Stimulated activated naive B cell treated with anti-CD40 and anti-IgM and Interleukin-4, amounts not matched to agents 10 μg/mL and 1 μg/mL and 100 μg/mL, for 72 hours (primary cell): ENCODE data around the gene MVD.
A peak's percentile ranks its signal among the peaks of the same experiment; 100 is the strongest.

Experiments
- ATAC-seq, 2 donors: fragments of 150-1000 bp; cut with Tn5 transposase; replicated peaks; 2 replicates each; pipeline ENCODE4 v1.10.0; 2021; ENCODE audit warnings: moderate library complexity in 1 of 2
- DNase-seq: peaks from one replicate; pipeline ENCODE4 v3.0.0; 2021
- H3K27ac Mint-ChIP-seq: one replicate; pipeline ENCODE4 v1.8.0; 2022; ENCODE audit warnings: mild to moderate bottlenecking, mixed read lengths
- H3K27me3 Mint-ChIP-seq, 2 donors: one replicate each; pipeline ENCODE4 v1.8.0; 2022; ENCODE audit warnings: mixed read lengths in 2 of 2
- H3K36me3 Mint-ChIP-seq, 2 donors: one replicate each; pipeline ENCODE4 v1.8.0; 2022; ENCODE audit warnings: mixed read lengths in 2 of 2, mild to moderate bottlenecking in 1 of 2
- H3K4me1 Mint-ChIP-seq, 2 donors: one replicate each; pipeline ENCODE4 v1.8.0; 2022; ENCODE audit warnings: mixed read lengths in 2 of 2, mild to moderate bottlenecking in 1 of 2
- H3K4me3 Mint-ChIP-seq, 2 donors: one replicate each; pipeline ENCODE4 v1.8.0; 2022; ENCODE audit warnings: mild to moderate bottlenecking in 2 of 2, mixed read lengths in 2 of 2, moderate library complexity in 1 of 2
- H3K9me3 Mint-ChIP-seq, 2 donors: one replicate each; pipeline ENCODE4 v1.8.0; 2022; ENCODE audit warnings: mixed read lengths in 2 of 2, mild to moderate bottlenecking in 1 of 2

Gene MVD

GRCh38 chr16:88640498-88641247 is 22.2 kb downstream of the MVD start:
- Mint-ChIP-seq H3K27me3 (peaks cover 0 to 5% of the 10 kb centered on the region in 2 donors), H3K4me3 (peak overlapping the region in 1 of 2 donors; percentile 65)

GRCh38 chr16:88640039-88640495 is 22.8 kb downstream of the MVD start:
- peak; percentile 5 to 9 for ATAC-seq
- Mint-ChIP-seq H3K27ac (peak overlapping the region; percentile 95), H3K4me3 (peak overlapping the region in 1 of 2 donors; percentile 65), H3K9me3 (no peaks in the 10 kb centered on the region), H3K36me3 (peaks cover 23 to 30% of the 10 kb centered on the region in 2 donors), H3K27me3 (peaks cover 0 to 5% of the 10 kb centered on the region in 2 donors), H3K4me1 (peaks cover 57 to 87% of the 10 kb centered on the region in 2 donors)
- DNase-seq = no peak

More at GRCh38 chr16:88640498-88641247, 22.2 kb downstream of the MVD start:
- Mint-ChIP-seq H3K9me3 (no peaks in the 10 kb centered on the region), H3K4me1 (peaks cover 56 to 87% of the 10 kb centered on the region in 2 donors), H3K36me3 (peaks cover 29 to 35% of the 10 kb centered on the region in 2 donors), H3K27ac (peak overlapping the region; percentile 95)
- DNase-seq (no peak), ATAC-seq (peak; percentile 27 to 35)

- ATAC-seq (peak; percentile 35 to 41), DNase-seq (no peak)
- peak overlapping the region; percentile 95 for H3K27ac Mint-ChIP-seq
- peaks cover 57 to 87% of the 10 kb centered on the region in 2 donors for H3K4me1 Mint-ChIP-seq
- no peaks in the 10 kb centered on the region for H3K9me3 Mint-ChIP-seq
- H3K27me3 Mint-ChIP-seq = peaks cover 0 to 5% of the 10 kb centered on the region in 2 donors
- H3K4me3 Mint-ChIP-seq = peak overlapping the region in 1 of 2 donors; percentile 65
- H3K36me3 Mint-ChIP-seq = peaks cover 17 to 25% of the 10 kb centered on the region in 2 donors
These were observed 23.5 kb downstream of the MVD start for GRCh38 chr16:88639231-88640038.

- ATAC-seq (no peak), DNase-seq (no peak)
- Mint-ChIP-seq H3K9me3 (no peaks in the 10 kb centered on the region), H3K36me3 (peaks cover 10 to 22% of the 10 kb centered on the region in 2 donors), H3K4me3 (peak within 1 kb of the TSS; percentile 39 to 51), H3K4me1 (peaks cover 58 to 86% of the 10 kb centered on the region in 2 donors), H3K27ac (peak within 1 kb of the TSS; percentile 47), H3K27me3 (peaks cover 0 to 5% of the 10 kb centered on the region in 2 donors)
These were observed 24.3 kb downstream of the MVD start, which contains the start of gene IL17C for GRCh38 chr16:88638323-88639230. Gene IL17C (plus strand): TSS chr16:88638572. CDS start chr16:88638642, 70 bp downstream.

- peak overlapping the region; percentile 63 for H3K27ac Mint-ChIP-seq
- no peaks in the 10 kb centered on the region for H3K9me3 Mint-ChIP-seq
- H3K36me3 Mint-ChIP-seq = peaks cover 10 to 19% of the 10 kb centered on the region in 2 donors
- H3K27me3 Mint-ChIP-seq = peaks cover 0 to 5% of the 10 kb centered on the region in 2 donors
- no peak for DNase-seq
- peaks cover 55 to 83% of the 10 kb centered on the region in 2 donors for H3K4me1 Mint-ChIP-seq
- H3K4me3 Mint-ChIP-seq = no peak overlapping the region
- no peak for ATAC-seq
These were observed 26.2 kb downstream of the MVD start for GRCh38 chr16:88636488-88637265.

GRCh38 chr16:88635671-88636319 is 27.1 kb downstream of the MVD start:
- Mint-ChIP-seq H3K9me3 (no peaks in the 10 kb centered on the region), H3K27me3 (peaks cover 0 to 5% of the 10 kb centered on the region in 2 donors), H3K4me3 (peak overlapping the region; percentile 83 to 91), H3K4me1 (peaks cover 51 to 75% of the 10 kb centered on the region in 2 donors), H3K27ac (peak overlapping the region; percentile 90), H3K36me3 (peaks cover 16 to 24% of the 10 kb centered on the region in 2 donors)
- DNase-seq = no peak
- ATAC-seq = no peak

- H3K27ac Mint-ChIP-seq = peak overlapping the region; percentile 90
- H3K4me3 Mint-ChIP-seq = peak overlapping the region; percentile 83 to 91
- peaks cover 20% of the 10 kb centered on the region in 2 donors for H3K36me3 Mint-ChIP-seq
- peaks cover 45 to 68% of the 10 kb centered on the region in 2 donors for H3K4me1 Mint-ChIP-seq
- H3K9me3 Mint-ChIP-seq = no peaks in the 10 kb centered on the region
- no peak for ATAC-seq
- no peak for DNase-seq
- peaks cover 0 to 2% of the 10 kb centered on the region in 2 donors for H3K27me3 Mint-ChIP-seq
These were observed 27.8 kb downstream of the MVD start for GRCh38 chr16:88634994-88635670.

- peak overlapping the region; percentile 92 for H3K27ac Mint-ChIP-seq
- DNase-seq = peak; percentile 86
- H3K4me3 Mint-ChIP-seq = peak overlapping the region; percentile 83 to 91
- no peaks in the 10 kb centered on the region for H3K27me3 Mint-ChIP-seq
- peak; percentile 72 to 80 for ATAC-seq
- H3K4me1 Mint-ChIP-seq = peaks cover 41 to 60% of the 10 kb centered on the region in 2 donors
- H3K36me3 Mint-ChIP-seq = peaks cover 20 to 25% of the 10 kb centered on the region in 2 donors
- H3K9me3 Mint-ChIP-seq = no peaks in the 10 kb centered on the region
These were observed 28.5 kb downstream of the MVD start for GRCh38 chr16:88634141-88634993.

- Mint-ChIP-seq H3K36me3 (peaks cover 21 to 26% of the 10 kb centered on the region in 2 donors), H3K9me3 (no peaks in the 10 kb centered on the region), H3K27ac (peak overlapping the region; percentile 92), H3K27me3 (no peaks in the 10 kb centered on the region), H3K4me1 (peaks cover 37 to 54% of the 10 kb centered on the region in 2 donors), H3K4me3 (peak overlapping the region; percentile 83 to 91)
- DNase-seq (peak; percentile 86), ATAC-seq (peak; percentile 70 to 71)
These were observed 29.2 kb downstream of the MVD start for GRCh38 chr16:88633684-88634140.

- Mint-ChIP-seq H3K4me3 (no peak overlapping the region), H3K4me1 (peaks cover 29 to 48% of the 10 kb centered on the region in 2 donors), H3K27me3 (no peaks in the 10 kb centered on the region), H3K9me3 (no peaks in the 10 kb centered on the region), H3K36me3 (peaks cover 31 to 37% of the 10 kb centered on the region in 2 donors), H3K27ac (peak overlapping the region; percentile 92)
- no peak for ATAC-seq
- DNase-seq = no peak
These were observed 30.3 kb downstream of the MVD start for GRCh38 chr16:88632587-88632930.

GRCh38 chr16:88631920-88632586 is 30.8 kb downstream of the MVD start:
- no peak for ATAC-seq
- Mint-ChIP-seq H3K4me1 (peaks cover 28 to 46% of the 10 kb centered on the region in 2 donors), H3K27ac (no peak overlapping the region)

More at GRCh38 chr16:88631920-88632586, 30.8 kb downstream of the MVD start:
- Mint-ChIP-seq H3K27me3 (no peaks in the 10 kb centered on the region), H3K9me3 (no peaks in the 10 kb centered on the region), H3K4me3 (no peak overlapping the region), H3K36me3 (peaks cover 35 to 42% of the 10 kb centered on the region in 2 donors)
- no peak for DNase-seq
